HG03045 (cell line): ENCODE measurements around the gene RAP1GAP2.

Experiments
- ATAC-seq: cut with Tn5 transposase; IDR thresholded peaks from one replicate; pipeline ENCODE4 v1.9.1; 2021; ENCODE audit warnings: mild to moderate bottlenecking, moderate library complexity; ENCODE audit not compliant: unreplicated experiment

RAP1GAP2 gene

DNA sequence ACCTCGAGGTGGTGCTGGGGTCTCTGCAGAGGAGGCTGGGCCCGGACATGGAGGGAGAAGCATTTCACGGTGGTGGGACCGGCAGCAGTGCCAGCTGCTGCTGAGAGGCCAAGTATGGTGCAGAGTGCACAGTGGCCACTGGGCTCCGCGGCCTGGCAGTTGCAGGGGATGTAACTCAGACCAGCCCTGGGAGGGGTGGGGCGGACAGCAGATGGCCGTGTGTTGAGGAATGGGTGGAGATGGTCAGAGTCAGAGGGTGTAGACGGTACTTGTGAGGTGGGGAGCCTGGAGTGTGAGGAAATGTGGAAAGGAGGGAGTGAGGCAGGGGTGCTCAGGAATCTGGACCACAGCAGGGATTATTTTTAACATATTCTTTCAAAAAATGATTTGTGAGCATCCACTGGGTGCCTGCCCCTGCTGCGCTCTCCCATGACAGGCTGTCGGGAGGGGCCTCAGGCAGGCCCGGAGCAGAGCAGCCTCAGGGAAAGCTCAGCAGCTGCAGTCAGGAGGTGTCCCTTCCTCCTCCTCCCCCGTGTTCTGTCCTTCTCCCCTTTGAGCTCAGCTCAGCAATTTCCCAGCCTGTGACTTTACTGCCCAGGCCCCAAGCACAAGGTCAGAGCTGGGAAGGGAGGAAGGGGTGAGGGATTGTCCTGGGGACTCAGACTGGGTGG lies 113.1 kb downstream of the RAP1GAP2 start:
- ATAC-seq = no peak

DNA sequence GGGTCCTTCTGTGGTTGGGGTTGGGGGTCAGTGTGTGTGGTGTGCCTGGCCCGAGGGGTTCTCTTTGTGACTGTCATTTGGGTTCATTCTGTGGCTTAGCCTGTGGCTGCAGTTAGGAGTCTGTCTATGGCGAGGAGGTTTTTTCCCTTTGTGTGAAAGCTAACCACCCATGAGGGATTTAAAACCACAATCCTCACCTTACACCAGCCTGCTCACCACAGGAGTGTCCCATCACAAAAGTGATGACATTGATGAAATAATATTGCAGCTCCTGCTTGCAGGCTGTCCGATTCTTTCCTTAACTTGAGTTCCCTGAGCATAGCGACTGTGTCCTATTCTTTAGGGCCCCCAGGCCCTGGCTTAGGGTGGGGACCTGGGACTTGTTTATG lies 113.6 kb downstream of the RAP1GAP2 start:
- ATAC-seq = no peak

DNA sequence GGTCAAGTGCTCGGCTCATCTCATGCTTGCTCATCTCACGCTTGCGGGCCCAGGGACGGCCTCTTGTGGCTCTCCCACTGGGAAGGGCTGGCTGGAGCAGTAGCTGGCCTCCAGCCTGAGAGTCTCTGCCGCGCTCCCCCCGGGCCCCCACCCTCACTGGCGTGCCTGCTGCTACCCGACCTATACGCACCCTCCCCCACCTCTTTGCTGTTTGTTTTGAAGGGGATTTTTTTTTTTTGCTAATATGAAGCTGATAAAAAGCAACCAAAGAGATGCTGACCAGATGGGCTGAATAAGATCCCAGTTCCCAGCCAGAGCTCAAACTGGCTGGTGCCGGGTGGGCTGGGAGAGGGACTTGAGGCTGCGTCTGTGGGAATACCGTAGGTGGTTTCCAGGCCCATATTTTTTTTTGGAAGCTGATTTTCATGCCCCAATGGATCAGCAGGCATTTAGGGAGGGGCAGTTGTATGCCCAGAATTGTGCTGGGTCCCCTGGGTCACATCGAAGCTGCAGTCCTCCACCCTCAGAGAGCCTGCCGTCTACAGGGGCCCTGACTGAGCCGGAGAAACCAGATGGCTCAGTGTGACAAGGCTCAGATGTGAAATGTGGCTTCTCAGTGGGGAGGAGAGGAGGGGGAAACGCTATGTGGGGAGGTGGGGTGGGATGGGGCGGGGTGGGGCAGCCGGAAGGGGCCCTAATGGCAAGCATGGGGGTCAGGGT lies 115.0 kb downstream of the RAP1GAP2 start:
- ATAC-seq = no peak

DNA sequence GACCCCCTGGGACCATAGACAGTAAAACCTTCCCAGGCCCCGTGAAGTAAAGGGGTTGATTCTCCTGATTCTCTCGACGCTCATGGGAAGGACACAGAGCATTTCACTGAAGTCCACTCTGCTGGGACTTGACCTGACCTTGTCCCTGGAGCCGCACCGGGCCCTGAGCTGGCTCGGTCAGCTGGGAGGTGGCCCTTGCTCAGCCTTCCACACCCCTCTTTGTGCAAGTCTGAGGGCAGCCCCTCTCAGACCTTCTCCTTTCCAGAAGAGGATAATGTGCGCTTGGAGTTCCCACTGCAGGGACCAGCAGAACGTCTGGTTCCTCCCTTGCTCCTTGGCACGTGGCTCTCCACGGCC lies 115.5 kb downstream of the RAP1GAP2 start:
- no peak for ATAC-seq

DNA sequence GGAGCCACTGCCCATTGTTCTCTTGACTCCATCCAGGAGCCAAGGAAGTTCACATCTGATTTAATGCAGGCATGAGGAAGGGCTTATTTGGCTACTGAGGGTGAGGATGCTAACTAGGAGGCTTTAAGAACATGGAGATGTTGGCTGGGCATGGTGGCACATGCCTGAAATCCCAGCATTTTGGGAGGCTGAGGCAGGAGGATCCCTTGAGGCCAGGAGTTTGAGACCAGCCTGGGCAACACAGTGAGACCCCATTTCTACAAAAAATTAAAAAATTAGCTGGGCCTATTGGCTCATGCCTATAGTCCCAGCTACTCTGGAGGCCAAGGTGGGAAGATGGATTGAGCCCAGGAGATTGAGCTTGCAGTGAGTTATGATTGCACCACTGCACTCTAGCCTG lies 116.5 kb downstream of the RAP1GAP2 start:
- ATAC-seq = no peak

DNA sequence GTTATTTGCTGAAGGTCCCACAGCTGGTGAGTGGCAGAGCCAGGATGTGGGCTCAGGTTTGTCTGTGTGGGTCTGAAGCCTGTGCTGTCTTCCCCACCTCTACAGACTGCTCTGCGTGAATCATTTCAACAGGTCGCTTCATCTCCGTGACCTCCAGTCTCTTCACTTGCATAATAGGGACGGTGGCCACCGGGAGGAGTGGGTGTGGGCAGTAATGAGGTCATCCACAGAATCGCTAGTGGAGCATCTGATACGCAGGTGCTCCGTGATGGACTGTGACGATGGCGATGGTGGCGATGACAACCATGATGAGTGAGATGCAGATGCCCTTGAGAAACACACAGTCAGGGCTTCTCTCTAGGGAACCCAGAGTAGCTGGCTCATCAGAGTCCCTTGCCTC lies 120.2 kb downstream of the RAP1GAP2 start:
- no peak for ATAC-seq

DNA sequence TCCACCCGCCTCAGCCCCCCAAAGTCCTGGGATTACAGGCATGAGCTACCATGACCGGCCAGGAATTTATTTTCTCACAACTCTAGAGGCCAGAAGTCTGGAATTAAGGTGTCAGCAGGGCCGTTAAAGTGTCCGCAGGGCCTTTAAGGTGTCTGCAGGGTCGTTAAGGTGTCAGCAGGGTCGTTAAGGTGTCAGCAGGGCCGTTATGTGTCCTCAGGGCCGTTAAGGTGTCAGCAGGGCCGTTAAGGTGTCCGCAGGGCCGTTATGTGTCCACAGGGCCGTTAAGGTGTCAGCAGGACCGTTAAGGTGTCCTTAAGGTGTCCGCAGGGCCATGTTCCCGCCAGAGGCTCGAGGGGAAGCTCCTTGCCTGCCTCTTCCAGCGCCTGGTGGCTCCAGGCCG lies 125.2 kb downstream of the RAP1GAP2 start:
- no peak for ATAC-seq

DNA sequence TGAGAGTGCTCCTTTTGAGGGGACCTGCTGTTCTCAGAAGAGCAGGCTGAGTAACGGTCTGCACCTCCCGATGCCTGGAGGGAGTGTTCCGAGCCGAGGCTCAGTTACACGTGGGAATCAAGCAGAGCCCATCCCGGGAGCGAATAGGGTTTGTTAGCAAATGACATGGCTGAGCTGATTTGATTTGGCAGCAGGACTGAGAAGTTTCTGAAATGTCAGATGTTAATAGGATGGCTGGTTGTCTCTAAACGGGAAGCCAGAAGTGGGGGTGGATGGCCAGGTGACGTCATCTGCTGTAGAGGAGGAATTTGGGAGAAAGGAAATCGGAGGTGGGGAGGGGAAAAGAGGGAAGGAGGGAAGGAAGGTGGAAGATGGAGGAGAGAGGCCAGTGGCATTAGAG lies 128.0 kb downstream of the RAP1GAP2 start:
- no peak for ATAC-seq

DNA sequence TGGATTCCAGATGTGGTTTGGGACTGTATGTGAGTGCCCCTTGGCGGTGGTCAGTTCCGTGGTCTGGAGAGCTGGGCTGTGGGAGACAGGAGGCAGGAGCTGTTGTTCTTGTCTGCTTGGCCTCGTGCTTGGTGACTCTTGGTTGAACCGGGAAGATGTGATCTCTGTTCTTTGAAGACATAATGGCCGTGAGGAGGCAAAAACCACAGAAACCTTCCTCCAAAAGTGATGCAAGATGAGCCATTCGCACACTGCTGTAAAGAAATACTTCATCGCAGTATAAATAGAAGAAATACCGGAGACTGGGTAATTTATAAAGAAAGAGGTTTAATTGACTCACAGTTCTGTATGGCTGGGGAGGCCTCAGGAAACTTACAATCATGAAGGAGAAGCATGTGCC lies 128.8 kb downstream of the RAP1GAP2 start:
- no peak for ATAC-seq

DNA sequence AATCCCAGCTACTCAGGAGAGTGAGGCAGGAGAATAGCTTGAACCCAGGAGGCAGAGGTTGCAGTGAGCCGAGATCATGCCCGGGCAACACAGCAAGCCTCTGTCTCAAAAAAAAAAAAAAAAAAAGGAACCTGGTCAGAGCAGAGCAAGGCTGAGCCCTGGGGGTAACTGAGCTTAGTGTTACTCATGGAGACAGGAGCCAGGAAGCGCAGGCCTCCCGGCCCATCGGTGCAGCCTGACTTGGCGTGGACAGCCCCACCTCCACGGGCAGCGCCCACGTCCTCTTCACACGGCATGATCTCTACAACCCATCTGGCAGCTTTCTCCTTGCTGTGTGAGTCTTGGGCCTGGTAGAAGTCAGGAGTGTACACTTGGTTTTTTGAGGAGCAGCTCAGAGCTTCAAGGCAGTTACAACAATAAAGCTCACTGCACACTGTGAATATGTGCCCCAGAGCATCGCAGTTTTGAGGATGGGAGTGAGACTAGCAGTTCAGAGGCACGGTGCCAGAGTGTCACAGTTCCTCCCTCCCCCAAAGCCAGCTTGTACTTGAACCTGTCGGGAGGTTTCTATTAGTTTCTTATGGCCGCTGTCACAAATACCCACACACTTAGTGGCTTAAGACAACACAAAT lies 129.9 kb downstream of the RAP1GAP2 start:
- no peak for ATAC-seq

DNA sequence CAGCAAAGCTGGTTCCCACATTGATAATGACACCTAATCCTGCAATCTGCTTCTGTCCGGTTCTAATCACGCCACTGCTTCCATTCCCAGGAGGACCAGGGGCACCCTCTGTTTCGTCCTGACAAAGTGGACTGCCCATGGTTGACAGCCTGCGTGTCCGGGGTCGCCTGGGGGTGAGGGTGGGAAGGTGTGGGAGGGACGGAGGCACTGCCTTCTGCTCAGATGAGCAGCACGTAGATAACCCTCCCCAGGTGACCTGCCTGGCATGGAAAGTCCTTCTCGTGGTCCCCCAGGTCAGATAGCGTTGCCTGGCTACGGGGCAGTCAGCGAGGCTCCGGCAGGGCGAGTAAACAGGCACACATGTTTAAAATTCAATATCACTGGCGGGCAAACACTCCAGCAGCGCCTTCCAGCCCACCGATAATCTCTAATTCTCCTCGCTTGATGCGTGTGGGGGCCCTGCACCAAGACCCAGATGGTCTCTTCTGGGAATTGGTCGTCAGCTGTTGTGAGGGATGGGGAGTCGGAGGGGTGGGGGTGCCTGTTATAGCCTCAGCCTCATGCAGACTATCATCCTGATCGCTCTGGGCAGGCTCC lies 132.2 kb downstream of the RAP1GAP2 start:
- ATAC-seq = no peak

DNA sequence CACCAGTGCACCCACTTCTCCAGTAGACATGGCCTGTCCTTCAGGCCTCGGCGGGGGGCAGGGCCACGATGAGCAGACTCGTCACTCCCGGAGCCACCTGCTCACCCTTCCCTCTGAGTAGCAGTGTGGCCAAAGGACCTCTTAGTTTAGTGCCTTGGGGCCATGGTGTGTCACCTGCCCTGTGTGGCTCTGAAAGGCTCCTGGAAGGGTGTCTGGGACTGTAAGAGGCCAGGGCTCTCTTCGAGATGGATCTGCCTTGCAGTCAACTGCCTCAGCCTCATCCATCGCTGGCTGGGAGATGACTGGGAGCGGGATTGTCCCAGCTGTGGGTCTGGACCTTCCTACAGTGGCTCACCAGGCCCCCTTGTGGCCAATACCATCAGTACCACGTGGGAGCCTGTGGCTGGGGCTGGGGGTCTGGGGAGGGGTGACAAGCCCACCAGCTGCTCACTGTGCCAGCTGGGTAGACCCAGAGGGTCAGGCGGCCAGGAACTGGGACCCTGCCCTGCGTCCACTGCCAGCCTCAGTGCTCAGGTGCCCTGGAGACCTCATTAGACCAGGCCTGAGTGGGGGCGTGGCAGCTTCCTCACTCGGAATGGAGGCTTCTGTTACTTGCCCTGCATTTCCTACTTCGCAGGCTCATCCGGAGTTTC lies 133.8 kb downstream of the RAP1GAP2 start:
- no peak for ATAC-seq

DNA sequence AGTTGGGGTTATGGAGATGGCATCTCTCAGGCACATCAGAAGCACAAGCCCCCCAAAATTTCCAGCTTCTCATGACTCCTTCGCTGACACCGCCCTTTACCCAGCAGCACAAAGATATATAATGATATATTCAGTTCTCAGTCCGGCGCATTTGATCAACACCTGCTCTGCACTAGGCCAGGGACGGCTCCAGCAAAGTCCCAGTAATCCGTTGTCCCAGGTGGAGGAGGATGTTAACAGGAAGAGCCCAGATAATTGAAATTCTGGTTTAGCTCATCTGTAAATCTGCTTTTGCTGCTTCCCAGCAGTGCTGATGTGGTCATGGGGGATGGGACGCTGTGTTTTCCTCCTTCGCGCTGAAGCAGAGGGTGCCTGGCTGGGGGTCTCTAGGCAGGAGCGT lies 135.6 kb downstream of the RAP1GAP2 start:
- ATAC-seq = no peak

DNA sequence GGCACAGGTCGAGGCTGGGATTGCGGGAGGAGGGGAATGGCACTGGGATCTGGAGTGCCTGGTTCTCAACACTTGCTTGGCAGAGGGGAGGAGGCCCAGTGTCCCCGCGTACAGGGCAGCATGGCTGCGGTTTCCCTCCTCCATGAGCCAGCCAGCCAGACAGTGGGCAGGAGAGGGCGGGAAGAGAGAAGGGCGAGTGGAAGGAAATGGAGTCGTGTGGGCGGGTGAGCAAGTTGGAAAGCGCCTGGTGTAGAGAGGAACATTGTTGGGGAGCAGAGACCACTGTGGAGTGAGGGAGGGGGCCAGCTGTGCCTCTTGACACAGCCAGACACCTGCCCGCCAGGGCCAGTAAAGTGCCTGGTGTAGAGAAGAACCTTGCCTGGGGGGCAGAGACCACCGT lies 136.7 kb downstream of the RAP1GAP2 start:
- no peak for ATAC-seq

DNA sequence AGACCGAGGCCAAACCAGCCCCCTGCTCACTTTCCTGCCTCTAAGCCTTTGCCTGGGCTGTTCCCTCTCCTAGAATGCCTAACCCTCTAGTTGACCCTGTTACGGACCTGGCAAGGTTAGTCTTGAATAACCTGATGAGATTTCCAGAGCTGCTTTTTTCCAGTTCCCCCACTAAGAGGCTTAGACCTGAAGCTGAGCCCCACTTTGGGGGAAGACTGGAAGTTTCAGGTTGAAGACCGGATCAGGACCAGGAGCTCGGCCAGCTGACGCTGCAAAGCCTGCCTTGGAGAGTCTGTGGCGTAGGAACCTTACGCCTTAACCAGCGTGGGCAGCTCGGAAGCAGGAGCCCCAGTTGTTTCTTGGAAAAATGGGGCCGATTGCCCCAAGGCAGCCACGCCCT lies 137.4 kb downstream of the RAP1GAP2 start:
- no peak for ATAC-seq

DNA sequence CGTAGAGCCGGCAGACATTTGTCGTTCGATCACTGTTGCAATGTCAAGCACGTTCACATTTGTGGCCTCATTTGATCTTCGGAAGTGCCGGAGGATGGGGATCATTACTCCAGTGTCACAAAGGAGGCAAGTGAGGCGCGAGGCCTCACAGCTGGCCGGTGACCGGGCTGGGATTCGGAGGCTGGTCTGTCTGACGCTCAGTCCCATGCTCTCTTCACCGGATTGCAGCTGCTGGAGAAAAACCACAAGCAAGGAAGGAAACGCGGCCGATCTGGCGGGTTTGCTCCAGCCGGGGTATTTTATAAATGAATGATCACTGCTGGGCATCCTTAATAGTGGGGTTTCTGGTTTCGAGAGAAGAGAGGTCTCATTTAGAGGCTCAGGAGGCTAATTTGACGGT lies 139.4 kb downstream of the RAP1GAP2 start:
- no peak for ATAC-seq

DNA sequence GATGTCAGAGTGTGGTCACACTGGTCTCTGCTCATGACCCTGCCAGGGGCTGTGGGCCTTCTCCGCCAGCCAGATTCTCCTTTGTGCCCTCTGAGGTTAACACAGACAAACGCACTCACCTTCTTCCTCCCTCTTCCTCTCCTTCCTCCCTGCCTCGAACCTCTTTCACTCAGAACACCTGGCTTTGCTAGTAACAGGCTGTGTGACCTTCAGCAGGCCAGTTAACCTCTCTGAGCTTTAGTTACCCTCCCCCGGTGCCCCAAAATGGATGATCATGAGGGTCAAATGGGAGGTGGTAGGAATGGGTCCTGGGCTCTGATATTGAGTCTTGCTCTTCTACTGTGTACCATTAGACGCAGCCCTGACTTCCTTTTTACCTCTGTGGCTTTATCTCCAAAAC lies 140.1 kb downstream of the RAP1GAP2 start:
- no peak for ATAC-seq

DNA sequence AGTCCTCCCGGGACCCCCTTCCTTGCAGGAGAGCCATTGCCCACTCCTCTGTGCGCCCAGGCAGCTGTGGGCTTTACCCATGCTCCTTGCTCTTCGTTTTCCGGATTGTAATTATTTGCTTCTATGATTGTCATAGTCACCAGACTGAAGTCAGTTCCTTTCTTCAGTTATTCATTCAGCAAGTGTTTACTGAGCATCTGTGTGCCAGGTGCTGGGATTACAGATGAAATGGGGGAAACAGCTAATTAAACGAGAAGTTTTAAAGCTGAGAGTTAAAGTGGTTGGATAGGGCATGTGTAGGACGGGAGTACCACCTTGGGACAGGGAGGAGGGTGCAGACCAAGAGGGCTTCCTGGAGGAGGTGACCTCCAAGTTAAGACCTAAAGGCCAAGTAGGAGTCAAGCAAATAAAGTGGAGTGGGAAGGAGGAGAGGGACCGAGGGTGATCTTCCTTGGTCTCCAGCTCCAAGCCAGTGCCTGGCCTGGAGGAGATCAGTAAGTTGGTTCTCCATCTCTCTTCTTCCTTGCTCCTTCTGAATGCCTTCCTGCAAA lies 140.6 kb downstream of the RAP1GAP2 start:
- no peak for ATAC-seq

DNA sequence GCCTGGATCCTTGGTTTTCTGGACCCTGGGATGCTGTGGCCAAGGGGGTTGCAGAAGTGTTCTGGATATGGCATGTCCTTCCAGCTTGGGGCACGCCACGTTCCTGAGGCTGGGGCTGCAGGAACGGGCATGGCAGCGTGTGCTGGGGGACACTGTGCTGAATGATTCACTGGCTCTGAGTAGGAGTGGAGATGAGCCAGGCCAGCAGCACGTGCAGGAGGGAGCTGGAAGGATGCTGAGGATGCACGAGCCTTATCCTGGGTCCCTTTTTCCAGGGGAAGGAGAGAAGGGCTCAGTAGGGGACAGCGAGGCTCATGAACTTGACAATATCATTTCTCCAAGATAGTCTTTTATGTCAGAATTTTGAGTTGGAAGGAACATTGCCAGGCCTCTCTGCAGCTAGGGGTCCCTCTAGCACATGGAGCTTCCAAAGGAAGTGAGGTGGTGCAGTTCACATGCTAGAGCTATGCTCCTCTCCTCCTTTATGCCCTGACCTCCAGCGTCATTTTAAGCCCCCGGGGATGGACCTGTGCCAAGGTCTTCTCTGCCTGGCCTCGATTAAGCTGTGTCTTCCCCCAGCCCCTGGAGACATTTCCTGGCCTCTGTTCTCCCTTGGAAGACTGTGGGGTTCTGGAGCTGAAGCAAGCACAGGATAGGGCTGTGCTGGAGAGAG lies 141.2 kb downstream of the RAP1GAP2 start:
- ATAC-seq = no peak

DNA sequence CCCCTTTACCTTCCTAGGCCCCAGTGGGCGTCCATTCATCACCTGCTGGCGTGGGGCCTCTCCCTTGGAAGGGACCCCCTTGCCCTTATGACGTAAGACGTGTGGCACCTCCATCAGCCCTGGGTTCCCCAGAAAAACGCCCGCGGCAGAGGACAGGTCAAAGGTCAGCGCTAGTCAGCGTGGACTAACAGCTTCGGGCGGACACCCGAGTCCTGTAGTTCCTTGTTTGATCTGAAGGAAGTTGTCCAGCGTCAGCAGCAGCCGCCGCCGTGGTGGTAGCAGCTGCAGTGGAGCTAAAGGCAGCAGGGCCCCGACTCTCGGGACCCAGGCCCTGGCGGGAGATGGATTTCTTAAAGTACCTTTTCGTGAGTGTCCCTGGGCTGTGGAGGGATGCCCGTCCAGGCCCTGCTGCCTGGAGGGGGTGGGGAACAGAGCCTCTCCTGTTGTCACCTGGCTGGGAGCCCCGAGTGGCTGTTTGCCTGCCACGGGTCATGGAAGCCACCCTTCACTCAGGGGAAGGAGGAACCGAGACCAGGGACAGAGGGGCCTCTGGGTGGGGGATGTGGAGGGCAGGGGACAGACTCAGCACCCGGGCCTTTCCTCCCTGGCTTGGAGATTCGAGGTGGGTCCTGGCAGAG lies 143.6 kb downstream of the RAP1GAP2 start:
- no peak for ATAC-seq
